ENCODE data around the gene RAB25.

DNA sequence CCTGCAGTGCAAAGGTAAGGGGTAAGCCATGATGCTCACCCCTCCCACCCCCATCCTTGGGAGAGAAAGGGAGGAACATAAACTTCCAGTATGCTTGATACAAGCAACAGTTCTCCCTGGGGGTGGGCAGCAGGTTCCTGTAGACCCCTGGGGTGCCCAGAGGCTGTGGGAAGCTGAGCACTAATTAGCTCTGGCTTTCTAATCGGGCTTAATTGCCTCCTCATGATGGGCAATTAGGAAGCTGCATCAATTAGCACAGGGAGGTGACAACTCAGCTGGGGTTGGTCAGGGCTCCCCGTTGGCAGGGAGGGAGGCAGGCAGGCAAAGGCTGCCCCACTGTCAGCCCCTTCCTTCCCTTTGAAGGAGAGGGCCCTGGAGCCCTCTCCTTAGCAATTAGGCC lies 37.8 kb downstream of the RAB25 start:
- TF ChIP-seq CTCF (IDR thresholded peaks at IDR 0.05): no peak
- no peak for TF ChIP-seq POLR2A (IDR thresholded peaks at IDR 0.05)
- no peak for TF ChIP-seq EP300 (IDR thresholded peaks at IDR 0.05)

All from ovary (tissue), 3 donors.